Camera-type eye (tissue), 1 donor: ENCODE measurements around the gene GLIPR1. TPM values are rescaled to one million over a fixed set of nuclear protein-coding genes. Genes with fewer than 3 reads are reported as not detected.

Experiments
- total RNA-seq: library from RNA; depleted of rRNA; stranded (reverse); fragments of >200 nt; gene quantifications from one replicate; pipeline ENCODE4 v1.2.3, GENCODE V29; 2014

Gene GLIPR1
- 12.7 TPM for total RNA-seq

DNA sequence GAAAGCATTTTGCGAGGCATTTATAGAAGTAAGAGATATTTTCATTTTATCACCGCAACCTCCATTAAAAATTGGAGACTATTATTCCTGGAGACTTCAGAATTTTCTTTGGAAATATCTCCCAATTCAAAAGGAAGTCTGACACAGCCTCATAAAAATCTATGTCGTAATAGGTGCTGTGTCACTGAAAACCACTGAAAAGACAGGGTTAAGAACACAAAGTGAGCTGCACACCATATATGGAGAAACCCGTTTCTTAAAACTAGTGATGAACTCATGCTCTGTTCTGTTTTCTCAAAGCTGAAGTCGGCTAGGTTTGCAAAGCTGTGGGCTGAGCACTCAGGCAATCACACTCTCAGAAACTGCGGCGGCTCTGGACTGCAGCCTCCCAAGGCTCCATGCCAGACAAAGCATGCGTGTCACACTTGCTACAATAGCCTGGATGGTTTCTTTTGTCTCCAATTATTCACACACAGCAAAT is at the start of gene GLIPR1:
Gene GLIPR1, plus strand, starts transcription at position 287 of the 481 bp plus-strand sequence. Its CDS starts 126 bp downstream, at position 413.

DNA sequence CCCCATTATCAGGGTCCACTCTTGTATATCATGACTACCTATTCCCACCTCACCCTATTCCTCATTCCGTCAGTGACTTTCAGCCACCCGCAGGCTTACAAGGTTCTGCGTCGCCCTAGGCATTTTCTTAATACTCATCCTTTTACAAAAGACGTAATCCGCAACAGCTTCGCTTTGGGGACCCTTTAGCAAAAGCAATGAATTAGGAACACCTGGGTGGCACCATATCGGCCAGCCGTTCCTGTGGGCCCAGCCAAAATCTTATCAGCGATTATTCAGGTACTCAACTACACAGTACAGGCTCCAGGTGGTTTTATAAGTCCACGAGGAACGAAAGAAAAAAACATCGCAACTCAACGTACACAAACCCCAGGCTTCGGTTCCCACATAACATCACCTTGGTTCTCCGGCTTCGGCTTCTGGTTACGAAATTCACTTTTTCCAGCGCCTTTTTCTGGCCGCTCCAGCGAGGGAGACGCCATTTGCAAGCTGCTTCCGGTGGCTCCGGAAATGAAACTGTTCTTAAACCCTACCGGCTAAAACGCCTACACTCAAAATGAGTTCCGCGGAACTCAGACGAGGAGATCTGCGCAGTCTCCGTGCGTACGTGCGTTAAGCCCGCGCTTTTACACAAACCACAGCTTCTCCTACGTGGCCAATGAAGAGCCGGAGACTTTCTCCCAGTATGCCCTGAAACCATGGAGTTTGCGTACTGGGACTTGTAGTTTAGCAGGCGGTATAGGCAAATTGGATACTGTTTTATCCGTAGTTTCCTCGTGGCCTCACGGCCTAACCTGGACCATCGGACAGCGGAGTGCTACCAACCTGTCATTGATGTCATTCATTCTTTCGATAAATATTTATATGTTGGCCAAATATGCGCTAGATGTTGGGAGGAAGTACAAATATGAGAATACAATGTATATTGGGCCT is 30.8 kb downstream of the GLIPR1 start, which contains the start of gene KRR1:
Gene KRR1, minus strand, starts transcription at position 494 of the 933 bp plus-strand sequence. Its CDS starts 12 bp downstream, at position 482.

Other genes with a start within 250 kb of the GLIPR1 start
- gene CAPS2, start 150.4 kb upstream of the GLIPR1 start, total RNA-seq = 31.2 TPM
- not detected for gene GLIPR1L1, start 146.1 kb upstream of the GLIPR1 start, total RNA-seq
- 4.5 TPM for gene GLIPR1L2, start 89.7 kb upstream of the GLIPR1 start, total RNA-seq
- gene KRR1, start 30.9 kb downstream of the GLIPR1 start, total RNA-seq = 87.6 TPM